ENCODE measurements around the gene RASGEF1C.
"Not testable (repeated sequence)": the region's sequence is repeated elsewhere in the genome, so short reads cannot be mapped to it uniquely, and the experiment has no call there.

RASGEF1C gene

DNA sequence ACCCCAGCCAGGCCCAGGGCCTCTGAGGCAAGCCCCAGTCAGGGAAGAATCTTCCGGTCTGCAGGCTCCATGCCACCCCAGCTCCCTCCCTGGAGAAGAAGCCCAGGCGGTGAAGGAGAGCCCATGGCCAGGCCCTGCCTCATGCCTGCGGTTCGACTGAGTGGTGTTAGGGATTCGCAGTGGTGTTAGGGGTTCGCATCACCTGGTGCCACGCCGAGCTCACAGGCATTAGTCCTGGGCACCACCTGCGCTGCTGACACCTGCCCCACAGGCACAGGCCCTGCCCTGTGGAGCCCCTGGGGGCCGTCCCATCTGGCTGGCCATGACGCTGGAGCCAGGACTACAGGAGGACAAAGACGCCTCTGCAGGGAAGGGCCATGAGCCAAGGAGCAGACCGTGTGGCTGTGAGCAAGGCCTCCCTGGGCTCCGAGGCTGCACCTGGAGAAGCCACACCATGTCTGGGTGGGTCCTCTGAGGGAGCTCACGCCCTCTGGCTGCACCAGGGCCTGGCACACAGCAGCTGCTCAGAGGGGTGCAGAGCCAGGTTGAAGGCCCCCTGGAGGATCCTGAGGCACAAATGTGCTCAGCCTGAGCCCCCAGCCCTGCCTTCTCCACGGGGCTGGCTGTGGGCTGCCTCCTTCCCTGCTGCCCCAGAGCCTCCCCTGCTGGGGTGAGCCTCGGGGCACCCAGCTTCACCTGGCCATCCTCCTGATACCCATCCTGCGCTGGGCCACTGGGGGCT, 109.8 kb downstream of the RASGEF1C start:
- no peak for DNase-seq

- no peak for DNase-seq
Observed at GRCh38 chr5:180098526-180098925, 110.5 kb downstream of the RASGEF1C start.

GRCh38 chr5:180097926-180098325, 111.1 kb downstream of the RASGEF1C start:
- DNase-seq, result no peak

DNA sequence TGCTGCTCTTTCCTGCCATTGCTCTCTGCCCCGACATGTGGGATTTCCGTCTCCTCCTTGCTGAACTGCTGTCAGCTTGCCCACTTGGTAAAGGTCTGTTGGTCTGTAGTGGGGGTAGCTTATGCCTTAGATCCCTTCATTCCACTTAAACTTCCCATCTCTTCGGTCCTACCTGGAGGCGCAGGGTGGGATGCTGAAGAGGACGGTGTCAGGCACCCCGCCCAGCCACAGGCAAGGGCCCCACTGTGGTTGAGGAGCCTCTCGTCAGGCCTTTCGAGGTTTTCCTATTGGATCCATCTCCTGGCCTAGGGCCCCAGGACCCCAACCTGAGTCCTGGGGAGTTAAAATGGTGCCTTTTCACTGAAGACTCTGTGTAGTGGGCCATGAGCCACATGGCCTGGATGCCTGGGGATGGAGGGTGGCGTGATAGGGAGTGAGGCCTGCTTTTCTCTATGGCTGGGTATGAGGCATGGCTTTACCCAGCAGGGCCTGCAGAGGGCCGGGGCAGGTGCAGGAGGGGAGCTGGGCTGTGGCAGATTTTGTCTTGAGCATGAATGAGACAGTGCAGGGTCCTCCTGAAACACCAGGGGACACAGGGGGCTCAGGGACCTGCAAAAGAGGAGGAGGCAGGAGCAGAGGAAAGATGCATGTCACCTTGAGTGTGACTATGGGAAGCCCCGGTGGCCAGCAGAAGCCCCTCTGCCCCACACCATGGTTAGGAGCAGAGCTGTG, 111.7 kb downstream of the RASGEF1C start:
- DNase-seq, result no peak

GRCh38 chr5:180096616-180097015, 112.4 kb downstream of the RASGEF1C start:
- DNase-seq, result no peak

DNA sequence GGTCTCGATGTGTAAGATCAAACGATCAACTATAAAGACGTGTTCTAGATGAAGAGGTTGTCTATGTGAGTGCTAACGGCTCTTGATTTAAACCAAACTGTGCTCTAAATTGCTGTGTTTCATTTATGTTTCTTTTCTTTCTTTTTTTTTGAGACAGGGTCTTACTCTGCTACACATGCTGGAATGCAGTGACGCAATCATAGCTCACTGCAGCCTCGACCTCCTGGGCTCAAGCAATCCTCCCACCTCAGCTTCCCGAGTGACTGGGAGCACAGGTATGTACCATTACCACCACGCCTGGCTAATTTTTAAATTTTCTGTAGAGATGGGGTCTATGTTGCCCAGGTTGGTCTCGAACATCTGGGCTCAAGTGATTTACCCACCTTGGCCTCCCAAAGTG, 113.5 kb downstream of the RASGEF1C start:
- DNase-seq, result no peak

DNA sequence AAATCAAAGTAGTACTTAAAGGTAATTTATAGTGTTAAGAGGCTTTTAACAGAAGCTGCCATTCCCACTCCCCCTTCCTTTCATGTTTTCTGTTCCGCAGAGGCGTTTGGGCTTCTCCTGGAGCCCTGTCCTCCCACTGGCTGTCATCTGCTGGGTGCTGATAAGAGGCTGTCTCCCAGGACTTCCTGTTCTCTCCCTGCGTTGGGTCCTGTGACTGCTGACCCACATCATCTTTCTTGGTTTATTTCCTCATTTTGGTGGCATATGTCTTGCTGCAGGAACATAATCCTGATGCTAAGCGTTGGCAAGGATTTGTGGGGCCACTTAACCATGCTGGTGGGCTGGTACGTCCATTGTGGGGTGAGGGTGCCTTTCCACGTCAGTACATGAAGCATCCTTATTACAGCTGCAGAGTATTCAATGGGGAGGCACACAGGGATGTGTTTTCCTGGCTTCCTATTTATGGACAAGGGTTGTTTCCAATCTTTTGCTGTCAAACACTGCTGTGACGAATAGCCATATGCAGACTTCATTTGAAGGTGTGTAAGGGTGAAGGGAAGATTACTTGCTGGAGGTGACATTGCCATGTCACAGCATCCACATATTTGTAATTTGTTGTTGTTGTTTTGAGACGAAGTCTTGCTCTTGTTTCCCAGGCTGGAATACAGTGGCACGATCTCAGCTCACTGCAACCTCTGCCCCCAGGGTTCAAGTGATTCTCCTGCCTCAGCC, 115.2 kb downstream of the RASGEF1C start:
- no peak for DNase-seq

GRCh38 chr5:180093241-180093640, 115.8 kb downstream of the RASGEF1C start:
- no peak for DNase-seq

GRCh38 chr5:180090769-180091546, 118.1 kb downstream of the RASGEF1C start:
- peak; percentile 44 for DNase-seq

- DNase-seq, result peak; percentile 77
Observed at GRCh38 chr5:180090098-180090768, 118.8 kb downstream of the RASGEF1C start.

GRCh38 chr5:180089628-180090027, 119.4 kb downstream of the RASGEF1C start:
- DNase-seq, result not testable (repeated sequence)

- no peak for DNase-seq
Observed at GRCh38 chr5:180088561-180088960, 120.5 kb downstream of the RASGEF1C start.

DNA sequence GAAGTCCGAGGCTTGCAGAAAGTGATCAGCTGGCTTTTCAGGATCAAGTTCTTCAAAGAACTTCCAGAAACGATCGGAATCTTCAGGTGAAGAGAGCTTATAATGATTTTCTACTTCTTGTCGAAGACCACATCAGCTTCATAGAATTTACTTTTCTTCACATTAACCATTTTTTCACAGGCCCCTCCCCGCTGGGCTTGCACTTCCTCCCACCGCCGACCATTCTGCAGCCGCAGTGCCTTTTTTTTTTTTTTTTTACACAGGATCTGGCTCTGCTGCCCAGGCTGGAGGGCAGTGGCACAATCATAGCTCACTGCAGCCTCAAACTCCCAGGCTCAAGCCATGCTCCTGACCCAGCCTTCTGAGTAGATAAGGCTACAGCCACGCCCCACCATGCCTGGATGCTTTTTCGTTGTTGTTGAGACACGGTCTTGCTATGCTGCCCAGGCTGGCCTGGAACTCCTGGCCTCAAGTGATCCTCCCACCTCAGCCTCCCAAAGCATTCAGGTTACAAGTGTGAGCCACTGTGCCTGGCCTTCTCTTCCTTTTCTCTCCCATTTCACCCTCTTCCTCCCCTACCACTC, 122.1 kb downstream of the RASGEF1C start:
- DNase-seq, result no peak

- no peak for DNase-seq
Observed at GRCh38 chr5:180085837-180086236, 123.2 kb downstream of the RASGEF1C start.

- DNase-seq, result no peak
Observed at GRCh38 chr5:180084638-180085561, 124.1 kb downstream of the RASGEF1C start.

- DNase-seq, result no peak
Observed at GRCh38 chr5:180083529-180084060, 125.4 kb downstream of the RASGEF1C start.

- DNase-seq, result no peak
Observed at GRCh38 chr5:180082633-180083420, 126.2 kb downstream of the RASGEF1C start.

GRCh38 chr5:180081481-180081880, 127.5 kb downstream of the RASGEF1C start:
- DNase-seq, result no peak

DNA sequence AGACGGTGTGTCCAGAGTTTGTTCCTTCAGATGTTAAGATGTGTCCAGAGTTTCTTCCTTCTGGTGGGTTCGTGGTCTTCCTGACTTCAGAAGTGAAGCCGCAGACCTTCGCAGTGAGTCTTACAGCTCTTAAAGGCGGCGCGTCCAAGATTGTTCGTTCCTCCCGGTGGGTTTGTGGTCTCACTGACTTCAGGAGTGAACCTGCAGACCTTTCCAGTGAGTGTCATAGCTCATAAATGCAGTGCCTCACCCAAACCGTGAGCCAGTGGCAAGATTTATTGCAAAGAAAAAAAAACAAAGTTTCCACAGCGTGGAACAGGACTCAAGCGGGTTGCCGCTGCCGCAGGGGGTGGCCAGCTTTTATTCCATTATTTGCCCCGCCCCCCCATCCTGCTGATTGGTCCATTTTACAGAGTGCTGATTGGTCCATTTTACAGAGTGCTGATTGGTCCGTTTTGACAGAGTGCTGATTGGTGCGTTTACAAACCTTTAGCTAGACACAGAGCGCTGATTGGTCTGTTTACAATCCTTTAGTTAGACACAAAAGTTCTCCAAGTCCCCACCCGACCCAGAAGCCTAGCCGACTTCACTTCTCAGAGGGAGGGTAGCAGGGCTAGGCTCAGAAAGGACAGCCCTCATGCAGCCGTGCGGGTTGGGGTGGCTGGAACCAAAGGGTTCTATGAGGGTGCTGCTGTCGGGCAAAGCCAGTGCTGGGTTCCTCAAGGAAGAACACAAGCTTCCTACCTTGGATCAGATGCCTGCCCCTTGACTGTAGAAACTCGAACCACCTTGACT, 128.3 kb downstream of the RASGEF1C start:
- no peak for DNase-seq
